Activated naive CD4-positive, alpha-beta T cell treated with anti-CD3 and anti-CD28 coated beads, Interleukin-2, amount 50 U/mL, for 24 hours (primary cell): ENCODE data around the gene MAP3K20.
"Not testable (repeated sequence)": the region's sequence is repeated elsewhere in the genome, so short reads cannot be mapped to it uniquely, and the experiment has no call there.

Experiments used
- H3K27ac Mint-ChIP-seq: one replicate; pipeline ENCODE4 v1.8.0; 2021; ENCODE audit warnings: mild to moderate bottlenecking, mixed read lengths
- H3K27me3 Mint-ChIP-seq: one replicate; pipeline ENCODE4 v1.8.0; 2021; ENCODE audit warnings: mixed read lengths
- H3K36me3 Mint-ChIP-seq: one replicate; pipeline ENCODE4 v1.8.0; 2021; ENCODE audit warnings: mixed read lengths
- H3K4me1 Mint-ChIP-seq: one replicate; pipeline ENCODE4 v1.8.0; 2021; ENCODE audit warnings: mixed read lengths
- H3K4me3 Mint-ChIP-seq: one replicate; pipeline ENCODE4 v1.8.0; 2021; ENCODE audit warnings: mild to moderate bottlenecking, mixed read lengths
- H3K9me3 Mint-ChIP-seq: one replicate; pipeline ENCODE4 v1.8.0; 2021; ENCODE audit warnings: mixed read lengths

The MAP3K20 gene

DNA sequence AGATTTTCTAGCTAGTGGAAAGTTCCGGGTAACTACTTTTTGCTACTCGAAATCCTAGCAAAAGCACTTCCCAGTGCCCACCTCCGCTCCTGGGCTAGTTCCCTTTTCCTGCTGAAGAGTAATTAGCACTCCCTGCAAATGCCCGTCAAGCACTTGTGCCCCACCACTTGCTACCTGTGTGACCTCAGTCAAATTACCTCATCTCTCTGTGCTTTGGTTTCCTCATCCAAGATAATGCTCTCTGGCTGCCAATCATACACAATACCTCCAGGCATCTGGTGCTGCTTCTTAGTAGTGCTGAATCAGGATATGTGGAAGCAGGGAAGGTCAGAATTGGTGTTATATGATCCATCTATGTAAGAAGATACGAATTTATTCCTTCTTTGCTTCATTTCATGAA is 176.9 kb downstream of the MAP3K20 start:
- no peaks in the 10 kb centered on the region for H3K36me3 Mint-ChIP-seq

DNA sequence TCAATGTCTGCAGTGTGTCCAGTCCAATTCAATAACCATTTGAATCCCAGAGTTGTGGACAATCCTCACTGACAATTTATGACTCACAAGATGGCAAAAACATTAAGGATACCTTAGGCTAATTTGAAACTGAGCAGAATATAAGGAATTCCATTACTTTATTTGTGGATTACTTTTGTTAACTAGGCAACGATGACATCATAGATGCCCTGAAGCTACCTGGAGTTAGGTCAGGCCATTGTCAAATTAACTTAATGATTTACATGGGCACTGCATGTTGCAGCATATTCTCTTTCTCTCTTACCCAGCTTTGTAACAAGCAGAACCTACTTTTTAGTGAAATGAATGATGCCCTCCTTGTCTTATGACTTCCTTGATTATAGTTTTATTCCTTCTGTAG is 179.0 kb downstream of the MAP3K20 start:
- H3K9me3 Mint-ChIP-seq, result no peaks in the 10 kb centered on the region
- H3K27ac Mint-ChIP-seq, result no peak overlapping the region
- peaks cover 8% of the 10 kb centered on the region for H3K27me3 Mint-ChIP-seq
- no peak overlapping the region for H3K4me3 Mint-ChIP-seq
- no peaks in the 10 kb centered on the region for H3K4me1 Mint-ChIP-seq
- no peaks in the 10 kb centered on the region for H3K36me3 Mint-ChIP-seq

More for the DNA sequence above, 176.9 kb downstream of the MAP3K20 start:
- Mint-ChIP-seq H3K27ac (no peak overlapping the region), H3K9me3 (no peaks in the 10 kb centered on the region), H3K4me1 (no peaks in the 10 kb centered on the region), H3K4me3 (no peak overlapping the region), H3K27me3 (peaks cover 8% of the 10 kb centered on the region)

GRCh38 chr2:173258701-173259100 is 183.1 kb downstream of the MAP3K20 start:
- Mint-ChIP-seq H3K9me3 (no peaks in the 10 kb centered on the region), H3K27me3 (peaks cover 8% of the 10 kb centered on the region), H3K27ac (no peak overlapping the region), H3K4me3 (no peak overlapping the region), H3K36me3 (no peaks in the 10 kb centered on the region), H3K4me1 (peaks cover 2% of the 10 kb centered on the region)

DNA sequence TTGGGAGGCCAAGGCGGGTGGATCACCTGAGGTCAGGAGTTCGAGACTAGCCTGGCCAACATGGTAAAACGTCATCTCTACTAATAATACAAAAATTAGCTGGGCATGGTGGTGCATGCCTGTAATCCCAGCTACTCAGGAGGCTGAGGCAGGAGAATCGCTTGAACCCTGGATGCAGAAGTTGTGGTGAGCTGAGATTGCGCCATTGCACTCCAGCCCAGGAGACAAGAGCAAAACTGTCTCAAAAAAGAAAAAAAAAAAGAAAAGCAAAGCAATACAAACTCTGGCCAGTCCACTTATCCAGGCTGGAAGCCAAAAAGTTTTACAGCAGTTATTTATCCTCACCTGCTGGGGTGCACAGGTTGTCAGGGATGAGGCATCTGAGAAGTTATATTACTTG is 186.7 kb downstream of the MAP3K20 start:
- H3K9me3 Mint-ChIP-seq, H3K27ac Mint-ChIP-seq, H3K4me3 Mint-ChIP-seq, H3K27me3 Mint-ChIP-seq, H3K36me3 Mint-ChIP-seq: not testable (repeated sequence)
- H3K4me1 Mint-ChIP-seq, result peaks cover 14% of the 10 kb centered on the region

GRCh38 chr2:173264151-173264550 is 188.5 kb downstream of the MAP3K20 start:
- Mint-ChIP-seq H3K9me3 (no peaks in the 10 kb centered on the region), H3K4me1 (peaks cover 14% of the 10 kb centered on the region), H3K27me3 (peaks cover 6% of the 10 kb centered on the region), H3K4me3 (peak overlapping the region; percentile 58), H3K27ac (no peak overlapping the region), H3K36me3 (no peaks in the 10 kb centered on the region)

DNA sequence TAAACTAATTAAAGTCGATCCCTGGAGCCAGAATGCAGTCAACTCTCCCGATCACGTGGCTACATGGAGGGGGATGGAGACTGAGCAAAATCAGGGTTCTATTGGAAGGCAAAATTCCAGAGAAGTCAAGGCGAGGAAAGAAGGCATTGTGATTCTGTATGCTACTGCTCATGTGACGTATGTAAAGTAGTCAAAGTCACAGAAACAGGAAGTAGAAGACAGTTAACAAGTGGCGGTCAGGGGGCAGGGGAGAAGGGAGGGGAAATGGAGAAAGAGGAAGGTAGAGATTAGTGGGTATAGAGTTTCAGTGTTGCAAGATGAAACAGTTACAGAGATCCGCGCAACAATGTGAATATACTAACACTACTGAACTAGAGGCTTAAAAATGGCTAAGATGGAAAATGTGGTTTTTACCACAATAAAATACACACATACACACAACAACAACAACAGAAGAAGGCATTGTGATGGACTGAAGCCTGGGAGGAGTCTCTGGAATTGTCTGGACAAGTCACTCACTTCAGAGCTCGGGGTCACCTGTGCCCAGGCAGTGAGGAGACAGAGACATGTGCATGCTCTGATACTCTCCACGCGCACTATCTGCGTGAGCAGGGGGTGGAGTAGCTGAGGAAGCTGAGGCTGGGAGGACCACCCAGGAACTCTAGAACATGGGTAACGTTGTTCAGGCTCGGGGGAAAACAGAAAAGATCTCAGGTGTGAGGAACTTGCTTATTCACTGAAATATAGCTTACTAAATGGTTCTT is 189.1 kb downstream of the MAP3K20 start:
- H3K9me3 Mint-ChIP-seq, result no peaks in the 10 kb centered on the region
- no peak overlapping the region for H3K27ac Mint-ChIP-seq
- peak overlapping the region; percentile 58 for H3K4me3 Mint-ChIP-seq
- peaks cover 14% of the 10 kb centered on the region for H3K4me1 Mint-ChIP-seq
- H3K36me3 Mint-ChIP-seq, result no peaks in the 10 kb centered on the region
- H3K27me3 Mint-ChIP-seq, result peaks cover 6% of the 10 kb centered on the region

DNA sequence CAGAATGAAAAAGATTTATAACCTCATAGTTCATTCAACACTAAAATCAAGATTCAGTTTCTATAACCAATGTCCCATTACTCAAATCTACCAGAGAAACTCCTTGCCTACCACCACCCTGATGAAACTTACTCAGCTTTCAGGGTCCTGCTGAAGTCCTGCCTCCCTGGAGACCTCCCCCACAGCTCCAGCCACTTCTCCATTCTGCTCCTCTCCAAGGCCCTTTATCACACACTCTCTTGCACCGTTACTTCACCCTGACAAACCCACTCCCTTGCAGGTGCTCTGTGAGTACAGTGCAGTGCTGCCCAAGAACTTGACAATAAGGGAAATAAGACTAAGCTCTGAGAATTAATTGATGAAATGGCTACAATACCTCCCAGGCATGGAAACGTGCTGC is 195.5 kb downstream of the MAP3K20 start:
- H3K4me3 Mint-ChIP-seq, result no peak overlapping the region
- H3K27ac Mint-ChIP-seq, result no peak overlapping the region
- H3K27me3 Mint-ChIP-seq, result peaks cover 1% of the 10 kb centered on the region
- no peaks in the 10 kb centered on the region for H3K9me3 Mint-ChIP-seq
- no peaks in the 10 kb centered on the region for H3K36me3 Mint-ChIP-seq
- no peaks in the 10 kb centered on the region for H3K4me1 Mint-ChIP-seq

DNA sequence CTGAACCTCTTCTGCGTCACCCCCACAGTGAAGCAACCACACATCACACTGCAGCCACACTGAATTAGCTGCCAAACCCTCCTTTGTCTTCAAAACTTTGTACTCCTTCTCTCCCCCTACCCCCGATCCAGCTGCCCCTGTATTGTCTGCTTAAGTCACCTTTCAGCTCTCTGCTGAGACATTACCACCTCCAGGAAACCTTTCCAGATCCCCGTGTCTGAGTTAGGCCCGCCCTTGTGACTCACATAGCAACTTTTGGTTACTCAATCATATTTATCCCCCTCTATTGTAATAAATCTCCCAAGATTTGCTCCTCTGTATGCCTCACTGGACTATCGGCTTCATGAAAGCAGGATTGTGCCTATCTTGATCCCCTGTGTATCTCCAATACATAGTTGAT is 196.2 kb downstream of the MAP3K20 start:
- no peaks in the 10 kb centered on the region for H3K4me1 Mint-ChIP-seq
- H3K27ac Mint-ChIP-seq, result no peak overlapping the region

GRCh38 chr2:173272849-173273248 is 197.2 kb downstream of the MAP3K20 start:
- peaks cover 1% of the 10 kb centered on the region for H3K27me3 Mint-ChIP-seq
- H3K27ac Mint-ChIP-seq, result no peak overlapping the region
- no peak overlapping the region for H3K4me3 Mint-ChIP-seq
- no peaks in the 10 kb centered on the region for H3K4me1 Mint-ChIP-seq
- no peaks in the 10 kb centered on the region for H3K9me3 Mint-ChIP-seq
- H3K36me3 Mint-ChIP-seq, result no peaks in the 10 kb centered on the region

More for the DNA sequence above, 196.2 kb downstream of the MAP3K20 start:
- Mint-ChIP-seq H3K9me3 (no peaks in the 10 kb centered on the region), H3K36me3 (no peaks in the 10 kb centered on the region), H3K4me3 (no peak overlapping the region), H3K27me3 (peaks cover 1% of the 10 kb centered on the region)

GRCh38 chr2:173278794-173279526 is 203.3 kb downstream of the MAP3K20 start:
- H3K4me3 Mint-ChIP-seq, result no peak overlapping the region
- no peaks in the 10 kb centered on the region for H3K4me1 Mint-ChIP-seq
- no peaks in the 10 kb centered on the region for H3K36me3 Mint-ChIP-seq
- H3K27me3 Mint-ChIP-seq, result no peaks in the 10 kb centered on the region
- H3K9me3 Mint-ChIP-seq, result no peaks in the 10 kb centered on the region
- H3K27ac Mint-ChIP-seq, result no peak overlapping the region

DNA sequence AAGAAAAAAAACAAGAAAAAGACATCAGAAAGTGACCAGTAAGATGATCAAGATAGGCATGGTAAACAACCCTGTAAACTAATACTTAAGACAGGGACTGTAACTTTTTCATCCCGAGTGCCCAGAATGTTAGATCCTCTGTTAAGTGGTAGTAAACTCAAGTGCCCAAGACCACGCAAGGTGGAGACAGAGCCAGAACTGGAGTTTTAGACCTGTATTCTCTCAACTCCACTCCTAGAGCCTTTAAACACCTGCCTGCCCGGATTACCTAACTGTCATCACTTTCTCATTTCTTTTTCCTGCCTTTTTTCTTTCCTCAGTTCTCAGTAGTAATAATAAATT is 203.9 kb downstream of the MAP3K20 start:
- Mint-ChIP-seq H3K4me1 (no peaks in the 10 kb centered on the region), H3K27me3 (no peaks in the 10 kb centered on the region), H3K27ac (no peak overlapping the region), H3K4me3 (no peak overlapping the region), H3K36me3 (no peaks in the 10 kb centered on the region), H3K9me3 (no peaks in the 10 kb centered on the region)

- Mint-ChIP-seq H3K36me3 (no peaks in the 10 kb centered on the region), H3K27me3 (no peaks in the 10 kb centered on the region), H3K4me3 (no peak overlapping the region), H3K27ac (no peak overlapping the region), H3K9me3 (no peaks in the 10 kb centered on the region), H3K4me1 (no peaks in the 10 kb centered on the region)
Measured at GRCh38 chr2:173280853-173281252, 205.2 kb downstream of the MAP3K20 start.

DNA sequence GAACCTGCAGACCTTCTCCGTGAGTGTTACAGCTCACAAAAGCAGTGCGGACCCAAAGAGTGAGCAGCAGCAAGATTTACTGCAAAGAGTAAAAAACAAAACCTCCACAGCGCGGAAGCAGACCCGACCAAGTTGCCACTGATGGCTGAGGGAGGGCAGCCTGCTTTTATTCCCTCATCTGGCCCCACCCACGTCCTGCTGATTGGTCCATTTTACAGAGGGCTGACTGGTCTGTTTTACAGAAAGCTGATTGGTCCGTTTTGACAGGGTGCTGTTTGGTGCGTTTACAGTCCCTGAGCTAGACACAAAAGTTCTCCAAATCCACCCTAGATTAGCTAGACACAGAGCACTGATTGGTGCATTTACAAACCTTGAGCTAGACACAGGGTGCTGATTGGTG is 206.3 kb downstream of the MAP3K20 start:
- H3K4me1 Mint-ChIP-seq, H3K4me3 Mint-ChIP-seq, H3K27ac Mint-ChIP-seq, H3K9me3 Mint-ChIP-seq, H3K36me3 Mint-ChIP-seq, H3K27me3 Mint-ChIP-seq: not testable (repeated sequence)

DNA sequence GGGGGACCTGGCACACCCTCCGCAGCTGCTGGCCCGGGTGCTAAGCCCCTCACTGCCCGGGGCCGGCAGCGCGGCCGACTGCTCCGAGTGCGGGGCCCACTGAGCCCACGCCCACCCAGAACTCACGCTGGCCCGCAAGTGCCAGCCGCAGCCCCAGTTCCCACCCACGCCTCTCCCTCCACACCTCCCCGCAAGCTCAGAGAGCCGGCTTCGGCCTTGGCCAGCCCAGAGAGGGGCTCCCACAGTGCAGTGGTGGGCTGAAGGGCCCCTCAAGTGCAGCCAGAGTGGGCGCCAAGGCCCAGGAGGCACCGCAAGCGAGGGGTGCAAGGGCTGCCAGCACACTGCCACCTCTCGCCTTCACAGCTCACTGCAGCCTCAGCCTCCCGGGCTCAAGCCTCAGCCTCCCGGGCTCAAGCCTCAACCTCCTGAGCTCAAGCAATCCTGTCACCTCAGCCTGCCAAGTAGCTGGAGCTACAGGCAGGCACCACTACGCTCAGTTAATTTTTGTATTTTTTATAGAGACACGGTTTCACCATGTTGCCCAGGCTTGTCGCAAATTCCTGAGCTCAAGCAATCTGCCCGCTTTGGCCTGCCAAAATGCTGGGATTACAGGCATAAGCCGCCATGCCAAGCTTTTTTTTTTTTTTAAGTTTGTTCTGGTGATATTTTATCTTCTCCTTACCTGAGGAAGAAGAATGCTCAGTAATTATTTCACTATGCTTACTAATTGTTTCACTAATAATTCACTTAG is 207.3 kb downstream of the MAP3K20 start:
- Mint-ChIP-seq H3K4me3 (no peak overlapping the region), H3K9me3 (no peaks in the 10 kb centered on the region), H3K36me3 (no peaks in the 10 kb centered on the region), H3K27ac (no peak overlapping the region), H3K4me1 (no peaks in the 10 kb centered on the region), H3K27me3 (peaks cover 4% of the 10 kb centered on the region)

- Mint-ChIP-seq H3K36me3 (no peaks in the 10 kb centered on the region), H3K27me3 (peaks cover 5% of the 10 kb centered on the region), H3K4me3 (no peak overlapping the region), H3K27ac (no peak overlapping the region), H3K4me1 (no peaks in the 10 kb centered on the region), H3K9me3 (no peaks in the 10 kb centered on the region)
Measured at GRCh38 chr2:173286153-173286809, 210.6 kb downstream of the MAP3K20 start.

DNA sequence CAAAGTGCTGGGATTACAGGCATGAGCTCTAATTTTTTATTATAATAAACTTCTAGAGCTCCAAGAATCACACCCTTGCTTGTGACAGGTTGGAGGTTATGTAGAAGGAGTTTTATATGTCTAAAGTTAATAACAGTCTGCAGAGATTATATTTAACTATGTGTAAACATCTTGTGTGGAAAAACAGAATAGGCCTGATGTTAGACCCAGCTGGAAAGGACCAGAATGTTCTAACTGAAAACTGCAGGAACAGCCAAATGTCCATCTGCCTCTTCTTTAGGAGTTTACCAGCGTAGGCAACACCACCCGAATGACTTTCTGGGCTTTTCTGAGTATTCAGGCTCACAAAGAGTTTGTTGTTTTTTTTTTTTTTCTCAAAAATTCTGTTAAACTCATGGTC is 211.9 kb downstream of the MAP3K20 start:
- H3K9me3 Mint-ChIP-seq, result no peaks in the 10 kb centered on the region
- peaks cover 5% of the 10 kb centered on the region for H3K27me3 Mint-ChIP-seq
- H3K27ac Mint-ChIP-seq, result no peak overlapping the region
- no peak overlapping the region for H3K4me3 Mint-ChIP-seq
- no peaks in the 10 kb centered on the region for H3K36me3 Mint-ChIP-seq
- H3K4me1 Mint-ChIP-seq, result no peaks in the 10 kb centered on the region
